Duodenal mucosa (tissue), 2 donors: ENCODE measurements around the gene OBSCN.

Experiments used
- H3K27ac ChIP-seq: one replicate; pipeline ENCODE4 v1.7.0; 2013; ENCODE audit warnings: low read depth, low read length
- H3K27me3 ChIP-seq, 2 donors: one replicate each; pipeline ENCODE4 v1.7.0; 2013; ENCODE audit warnings: low read length in 2 of 2, control low read depth in 1 of 2; ENCODE audit not compliant: insufficient read depth in 2 of 2, control insufficient read depth in 1 of 2
- H3K36me3 ChIP-seq, 2 donors: one replicate each; pipeline ENCODE4 v1.7.0; 2013; ENCODE audit warnings: low read length in 2 of 2, control low read depth in 1 of 2; ENCODE audit not compliant: insufficient read depth in 2 of 2, control insufficient read depth in 1 of 2
- H3K4me1 ChIP-seq, 2 donors: one replicate each; pipeline ENCODE4 v1.7.0; 2013; ENCODE audit warnings: low read length in 2 of 2, control low read depth in 1 of 2; ENCODE audit not compliant: insufficient read depth in 2 of 2, control insufficient read depth in 1 of 2
- H3K4me3 ChIP-seq, 2 donors: one replicate each; pipeline ENCODE4 v1.7.0; 2013; ENCODE audit warnings: low read length in 2 of 2, low read depth in 1 of 2
- H3K9ac ChIP-seq, 2 donors: one replicate each; pipeline ENCODE4 v1.7.0; 2013; ENCODE audit warnings: low read length in 2 of 2, low read depth in 1 of 2
- H3K9me3 ChIP-seq, 2 donors: one replicate each; pipeline ENCODE4 v1.7.0; 2013; ENCODE audit warnings: low read length in 2 of 2, control low read depth in 1 of 2; ENCODE audit not compliant: control insufficient read depth in 1 of 2

OBSCN gene

DNA sequence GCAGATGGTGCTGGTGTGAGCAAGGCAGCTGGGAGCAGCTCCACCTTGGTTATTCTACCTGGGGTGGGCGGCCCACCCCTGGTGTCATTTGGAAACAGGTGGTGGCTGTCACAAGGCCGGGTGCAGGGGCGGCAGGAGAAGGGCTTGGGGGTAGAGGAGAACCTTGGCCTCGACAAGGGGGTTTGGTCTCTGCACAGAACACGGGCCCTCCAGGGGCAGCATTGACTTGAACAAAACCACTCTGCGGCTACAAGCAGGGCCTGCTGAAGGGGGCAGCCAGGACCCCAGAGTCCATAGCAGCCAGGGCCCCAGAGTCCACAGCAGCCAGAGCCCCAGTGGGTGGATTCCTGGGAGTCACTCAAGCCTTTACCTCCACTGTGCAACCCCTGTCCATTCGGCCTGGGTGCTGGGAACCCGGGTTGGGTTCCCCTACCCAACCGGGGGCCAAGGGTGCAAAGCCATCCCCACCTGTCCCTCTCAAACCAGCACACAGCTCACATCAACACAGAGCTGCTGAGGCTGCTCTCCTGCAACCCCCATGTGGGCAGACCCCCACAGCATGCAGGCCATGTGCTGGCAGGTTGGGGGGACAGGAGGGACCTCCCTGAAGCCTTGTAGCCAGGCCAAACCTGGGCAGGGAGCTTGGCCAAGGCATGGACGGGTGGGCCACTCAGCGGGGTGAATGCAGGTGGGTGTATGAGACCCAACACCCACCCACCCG, 191.1 kb downstream of the OBSCN start:
- peaks cover 24 to 71% of the 10 kb centered on the region in 2 donors for H3K36me3 ChIP-seq
- no peaks in the 10 kb centered on the region for H3K27me3 ChIP-seq
- no peak overlapping the region for H3K27ac ChIP-seq

DNA sequence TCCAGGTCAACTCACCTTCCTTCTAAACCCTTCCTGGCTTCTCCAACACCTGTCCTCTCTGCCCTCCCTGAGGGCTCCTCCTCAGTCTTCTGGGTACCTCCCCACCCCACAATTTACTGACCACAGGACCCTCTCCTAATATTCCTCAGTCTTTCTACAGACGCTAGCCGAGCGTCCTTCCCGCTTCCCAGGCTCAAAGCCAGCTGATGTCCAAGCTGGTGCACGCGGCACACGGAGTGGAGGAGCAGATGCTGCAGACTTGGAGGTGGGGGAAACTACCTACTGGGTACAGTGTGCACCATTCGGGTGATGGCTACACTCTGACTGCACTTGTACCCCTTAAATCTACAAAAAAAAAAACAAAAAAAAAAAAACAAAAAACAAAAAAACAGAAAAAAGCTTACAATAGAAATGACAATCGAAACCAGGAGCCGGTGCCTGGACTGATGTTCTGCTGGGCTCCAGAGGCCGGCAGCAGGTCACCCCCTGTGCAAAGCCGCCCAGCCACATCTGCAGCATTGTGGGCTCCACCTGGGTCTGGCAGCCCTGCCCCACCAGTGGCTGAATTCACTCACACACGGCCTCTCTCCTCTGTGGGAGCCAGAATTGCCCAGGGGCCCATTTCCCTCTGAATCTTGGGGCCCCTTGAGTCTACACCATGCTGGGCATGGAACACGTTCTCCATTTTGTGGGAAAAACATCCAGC, 191.8 kb downstream of the OBSCN start:
- Histone ChIP-seq H3K9ac (no peak overlapping the region), H3K36me3 (peaks cover 24 to 69% of the 10 kb centered on the region in 2 donors), H3K4me3 (no peak overlapping the region), H3K27me3 (no peaks in the 10 kb centered on the region), H3K27ac (no peak overlapping the region), H3K9me3 (no peaks in the 10 kb centered on the region), H3K4me1 (peaks cover 10 to 17% of the 10 kb centered on the region in 2 donors)

More for the DNA sequence above, 191.1 kb downstream of the OBSCN start:
- H3K4me1 ChIP-seq: peaks cover 2 to 9% of the 10 kb centered on the region in 2 donors
- no peak overlapping the region for H3K9ac ChIP-seq
- H3K9me3 ChIP-seq: no peaks in the 10 kb centered on the region
- no peak overlapping the region for H3K4me3 ChIP-seq

DNA sequence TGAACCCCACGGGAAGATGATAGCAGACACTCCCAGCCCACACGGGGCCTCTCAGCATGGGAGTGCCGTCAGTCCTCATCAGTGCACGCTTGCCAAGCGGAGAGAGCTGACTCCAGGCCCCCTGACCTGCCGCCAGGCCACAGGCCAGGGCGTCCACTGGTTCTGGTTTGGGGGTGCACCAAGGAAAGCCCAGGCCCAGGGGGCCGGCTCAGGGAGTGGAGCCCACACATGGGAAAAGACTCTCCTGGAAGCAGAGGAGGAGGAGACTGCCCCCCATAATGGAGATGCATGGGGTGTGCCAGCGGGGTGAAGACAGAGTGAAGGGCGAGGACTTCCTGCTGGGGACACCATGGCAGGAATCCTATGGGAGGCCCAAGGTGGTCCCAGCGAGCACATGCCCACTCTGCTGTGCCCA, 192.4 kb downstream of the OBSCN start:
- H3K27ac ChIP-seq: no peak overlapping the region
- H3K9ac ChIP-seq: no peak overlapping the region
- peaks cover 15 to 23% of the 10 kb centered on the region in 2 donors for H3K4me1 ChIP-seq
- H3K9me3 ChIP-seq: no peaks in the 10 kb centered on the region
- peaks cover 24 to 63% of the 10 kb centered on the region in 2 donors for H3K36me3 ChIP-seq
- H3K4me3 ChIP-seq: no peak overlapping the region
- H3K27me3 ChIP-seq: no peaks in the 10 kb centered on the region

- H3K4me3 ChIP-seq: no peak overlapping the region
- no peaks in the 10 kb centered on the region for H3K9me3 ChIP-seq
- no peaks in the 10 kb centered on the region for H3K27me3 ChIP-seq
- peaks cover 21 to 60% of the 10 kb centered on the region in 2 donors for H3K36me3 ChIP-seq
- no peak overlapping the region for H3K27ac ChIP-seq
- peaks cover 21 to 28% of the 10 kb centered on the region in 2 donors for H3K4me1 ChIP-seq
- no peak overlapping the region for H3K9ac ChIP-seq
Observed at GRCh38 chr1:228400692-228401454, 193.0 kb downstream of the OBSCN start.

GRCh38 chr1:228401782-228402640, 194.2 kb downstream of the OBSCN start:
- Histone ChIP-seq H3K9me3 (no peaks in the 10 kb centered on the region), H3K27ac (no peak overlapping the region), H3K9ac (no peak overlapping the region), H3K27me3 (no peaks in the 10 kb centered on the region), H3K36me3 (peaks cover 11 to 49% of the 10 kb centered on the region in 2 donors), H3K4me1 (peaks cover 21 to 28% of the 10 kb centered on the region in 2 donors), H3K4me3 (no peak overlapping the region)

DNA sequence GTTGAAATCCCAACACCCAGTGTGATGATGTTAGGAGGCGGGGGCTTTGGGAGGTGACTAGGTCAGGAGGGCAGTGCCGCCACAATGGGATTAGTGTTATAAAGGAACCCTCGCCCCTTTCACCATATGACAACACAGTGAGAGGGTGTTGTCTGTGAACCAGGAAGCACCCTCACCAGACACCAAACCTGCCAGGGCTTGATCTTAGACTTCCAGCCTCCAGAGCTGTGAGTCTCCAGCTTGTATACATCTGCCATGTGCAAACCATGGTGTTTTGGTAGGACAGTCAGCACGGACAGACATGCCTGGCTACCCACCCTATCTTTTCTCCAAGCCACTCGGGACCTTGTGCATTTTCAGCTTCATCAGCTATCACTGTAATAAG, 194.8 kb downstream of the OBSCN start:
- Histone ChIP-seq H3K4me3 (no peak overlapping the region), H3K9ac (no peak overlapping the region), H3K9me3 (no peaks in the 10 kb centered on the region), H3K36me3 (peaks cover 11 to 43% of the 10 kb centered on the region in 2 donors), H3K4me1 (peaks cover 25 to 33% of the 10 kb centered on the region in 2 donors), H3K27me3 (no peaks in the 10 kb centered on the region), H3K27ac (no peak overlapping the region)

DNA sequence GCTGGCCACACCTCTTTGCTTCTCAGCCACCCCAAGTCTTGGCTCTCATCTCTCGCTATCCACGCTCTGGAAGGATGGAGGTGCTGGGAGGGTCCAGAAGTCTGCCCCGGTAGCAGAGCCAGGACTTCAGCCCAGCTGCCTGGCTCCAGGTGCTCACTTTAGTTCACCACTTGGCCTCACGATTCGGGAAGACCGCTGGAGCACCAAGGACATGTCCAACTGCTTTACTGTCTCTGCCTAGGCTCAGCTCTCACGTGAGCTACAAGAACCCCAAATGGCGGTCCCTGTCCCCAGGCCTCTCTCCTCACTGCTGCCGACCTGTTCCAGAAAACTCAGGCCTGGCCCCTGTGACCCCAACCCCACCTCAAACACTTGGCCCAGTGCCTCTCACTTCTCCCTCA, 195.4 kb downstream of the OBSCN start:
- Histone ChIP-seq H3K9ac (no peak overlapping the region), H3K27ac (no peak overlapping the region), H3K4me3 (no peak overlapping the region), H3K36me3 (peaks cover 11 to 38% of the 10 kb centered on the region in 2 donors), H3K9me3 (no peaks in the 10 kb centered on the region), H3K27me3 (no peaks in the 10 kb centered on the region), H3K4me1 (peaks cover 31 to 37% of the 10 kb centered on the region in 2 donors)

DNA sequence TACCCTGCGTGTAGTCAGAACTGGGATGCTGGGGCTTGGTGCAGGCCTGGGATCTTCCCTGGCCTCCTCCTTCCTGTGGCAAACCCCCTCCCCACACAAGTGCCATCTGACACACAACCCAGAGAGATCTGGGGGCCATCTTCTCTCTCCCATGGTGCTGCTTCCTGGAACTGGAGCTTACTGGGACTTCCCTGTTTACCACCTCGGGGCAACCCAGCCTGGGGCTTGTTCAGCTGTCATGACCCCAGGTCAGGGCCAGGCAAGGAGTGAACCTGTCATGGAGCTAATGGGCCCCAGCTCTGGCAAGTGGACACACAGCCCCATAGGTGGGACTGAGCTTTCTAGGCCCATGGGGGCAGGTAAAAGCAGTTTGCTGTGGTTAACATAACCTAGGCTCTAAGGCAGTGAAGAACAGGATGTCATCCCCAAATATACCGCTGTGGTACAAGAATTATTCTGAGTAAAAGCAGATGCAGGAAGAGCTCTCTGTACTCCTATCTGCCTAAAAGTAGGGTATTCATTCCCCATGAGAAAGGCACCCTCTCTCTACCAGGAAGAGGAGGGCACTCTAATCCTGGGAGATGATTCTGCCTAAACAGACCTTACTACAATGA, 196.4 kb downstream of the OBSCN start:
- Histone ChIP-seq H3K9ac (no peak overlapping the region), H3K4me3 (peak overlapping the region in 1 of 2 donors; percentile 86), H3K4me1 (peaks cover 35 to 37% of the 10 kb centered on the region in 2 donors), H3K27ac (no peak overlapping the region), H3K36me3 (peaks cover 11 to 33% of the 10 kb centered on the region in 2 donors), H3K9me3 (no peaks in the 10 kb centered on the region), H3K27me3 (no peaks in the 10 kb centered on the region)
